H9 (cell line): ENCODE results near the gene FBXO28. TPM values are rescaled to one million over a fixed set of nuclear protein-coding genes. Genes with fewer than 3 reads are reported as not detected.

Experiments used
- DNase-seq: peaks from one replicate; pipeline ENCODE4 v3.0.0-alpha.2; 2017
- H2AFZ ChIP-seq: one replicate; pipeline ENCODE4 v1.6.1; 2013; ENCODE audit warnings: mild to moderate bottlenecking, low read length, control low read depth, moderate library complexity
- H2AK5ac ChIP-seq: 2 replicates; pipeline ENCODE4 v1.6.1; 2013; ENCODE audit warnings: low read length, control low read depth, mixed read lengths; ENCODE audit not compliant: insufficient read length
- H2BK120ac ChIP-seq: one replicate; pipeline ENCODE4 v1.6.1; 2013; ENCODE audit warnings: low read depth, mild to moderate bottlenecking, low read length, control low read depth, inconsistent platforms; ENCODE audit not compliant: poor library complexity, severe bottlenecking
- H2BK12ac ChIP-seq: 2 replicates; pipeline ENCODE4 v1.6.1; 2013; ENCODE audit warnings: low read length, control low read depth, mixed read lengths, low read depth; ENCODE audit not compliant: insufficient read length
- H2BK15ac ChIP-seq: 2 replicates; pipeline ENCODE4 v1.6.1; 2013; ENCODE audit warnings: low read depth, low read length, control low read depth
- H2BK20ac ChIP-seq: one replicate; pipeline ENCODE4 v1.6.1; 2013; ENCODE audit warnings: low read depth, mild to moderate bottlenecking, low read length, control low read depth, inconsistent platforms; ENCODE audit not compliant: poor library complexity, severe bottlenecking
- H2BK5ac ChIP-seq: 2 replicates; pipeline ENCODE4 v1.6.1; 2013; ENCODE audit warnings: low read length, control low read depth, mixed read lengths; ENCODE audit not compliant: insufficient read length
- H3K14ac ChIP-seq: 2 replicates; pipeline ENCODE4 v1.6.1; 2013; ENCODE audit warnings: low read length, control low read depth; ENCODE audit not compliant: insufficient read depth
- H3K18ac ChIP-seq: 2 replicates; pipeline ENCODE4 v1.6.1; 2013; ENCODE audit warnings: low read depth, mild to moderate bottlenecking, mixed read lengths, low read length, control low read depth; ENCODE audit not compliant: insufficient read length
- H3K23ac ChIP-seq: 2 replicates; pipeline ENCODE4 v1.6.1; 2013; ENCODE audit warnings: low read length, control low read depth, mixed read lengths, low read depth; ENCODE audit not compliant: insufficient read length
- H3K23me2 ChIP-seq: 2 replicates; pipeline ENCODE4 v1.6.1; 2013; ENCODE audit warnings: low read depth, mild to moderate bottlenecking, mixed read lengths, low read length, control low read depth; ENCODE audit not compliant: insufficient read length, poor library complexity, severe bottlenecking
- H3K27ac ChIP-seq: 2 replicates; pipeline ENCODE4 v1.5.1; 2013; ENCODE audit warnings: low read length, control low read depth, mixed read lengths, low read depth; ENCODE audit not compliant: insufficient read length
- H3K27me3 ChIP-seq: 2 replicates; pipeline ENCODE4 v1.6.1; 2013; ENCODE audit warnings: low read length, control low read depth, inconsistent platforms; ENCODE audit not compliant: insufficient read depth
- H3K4ac ChIP-seq: 2 replicates; pipeline ENCODE4 v1.6.1; 2013; ENCODE audit warnings: low read depth, mild to moderate bottlenecking, control low read depth, inconsistent platforms, low read length, moderate library complexity
- H3K4me1 ChIP-seq: 2 replicates; pipeline ENCODE4 v1.6.1; 2013; ENCODE audit warnings: low read length, control low read depth, inconsistent platforms; ENCODE audit not compliant: insufficient read depth
- H3K4me2 ChIP-seq: 2 replicates; pipeline ENCODE4 v1.6.1; 2013; ENCODE audit warnings: low read length, control low read depth, mixed read lengths; ENCODE audit not compliant: insufficient read length, insufficient read depth
- H3K56ac ChIP-seq: 2 replicates; pipeline ENCODE4 v1.6.1; 2013; ENCODE audit warnings: low read depth, mild to moderate bottlenecking, mixed read lengths, low read length, control low read depth; ENCODE audit not compliant: insufficient read length
- H3K79me1 ChIP-seq: 2 replicates; pipeline ENCODE4 v1.6.1; 2013; ENCODE audit warnings: low read depth, mild to moderate bottlenecking, moderate library complexity, low read length, control low read depth, inconsistent platforms; ENCODE audit not compliant: insufficient read depth, poor library complexity, severe bottlenecking
- H3K79me2 ChIP-seq: 2 replicates; pipeline ENCODE4 v1.6.1; 2013; ENCODE audit warnings: low read length, control low read depth, inconsistent platforms; ENCODE audit not compliant: insufficient read depth
- H3K9ac ChIP-seq: 2 replicates; pipeline ENCODE4 v1.6.1; 2013; ENCODE audit warnings: low read length, control low read depth, mixed read lengths; ENCODE audit not compliant: insufficient read length; ENCODE audit errors: extremely low read depth
- H3K9me3 ChIP-seq: one replicate; pipeline ENCODE4 v1.6.1; 2013; ENCODE audit warnings: low read depth, low read length, inconsistent platforms; ENCODE audit not compliant: control insufficient read depth
- H3T11ph ChIP-seq: one replicate; pipeline ENCODE4 v1.6.1; 2013; ENCODE audit warnings: mild to moderate bottlenecking, low read length, control low read depth, inconsistent platforms
- H4K20me1 ChIP-seq: one replicate; pipeline ENCODE4 v1.6.1; 2013; ENCODE audit not compliant: control insufficient read depth, insufficient read length, insufficient read depth
- H4K5ac ChIP-seq: 2 replicates; pipeline ENCODE4 v1.6.1; 2013; ENCODE audit warnings: low read depth, mild to moderate bottlenecking, mixed read lengths, low read length, control low read depth; ENCODE audit not compliant: insufficient read length
- H4K8ac ChIP-seq: replicated peaks from 2 replicates; pipeline ENCODE4 v1.6.1; 2013; ENCODE audit warnings: low read length, control low read depth, mixed read lengths, low read depth; ENCODE audit not compliant: insufficient read length
- H4K91ac ChIP-seq: 2 replicates; pipeline ENCODE4 v1.6.1; 2013; ENCODE audit warnings: low read depth, mild to moderate bottlenecking, moderate library complexity, mixed read lengths, low read length, control low read depth; ENCODE audit not compliant: insufficient read length
- H3K27ac Mint-ChIP-seq, 3 experiments: 2 replicates in 2 of 3; 3 replicates in 1 of 3; pipeline ENCODE4 v1.8.0; 2020 to 2021; ENCODE audit warnings: mixed read lengths in 3 of 3, mild to moderate bottlenecking in 1 of 3, moderate library complexity in 1 of 3
- H3K27me3 Mint-ChIP-seq: 2 replicates; pipeline ENCODE4 v1.8.0; 2021; ENCODE audit warnings: low read depth, mild to moderate bottlenecking, moderate library complexity, mixed read lengths
- H3K36me3 Mint-ChIP-seq, 3 experiments: 2 replicates in 2 of 3; 3 replicates in 1 of 3; pipeline ENCODE4 v1.8.0; 2020 to 2021; ENCODE audit warnings: low read depth in 3 of 3, mixed read lengths in 3 of 3; ENCODE audit not compliant: insufficient read depth in 1 of 3
- H3K4me1 Mint-ChIP-seq, 2 experiments: 2 replicates each; pipeline ENCODE4 v1.8.0; 2020; ENCODE audit warnings: mixed read lengths in 2 of 2
- H3K4me3 Mint-ChIP-seq, 2 experiments: 2 replicates in 1 of 2; 3 replicates in 1 of 2; pipeline ENCODE4 v1.8.0; 2020 to 2021; ENCODE audit warnings: mild to moderate bottlenecking in 2 of 2, mixed read lengths in 2 of 2, moderate library complexity in 1 of 2
- H3K9me3 Mint-ChIP-seq, 2 experiments: 2 replicates in 1 of 2; 3 replicates in 1 of 2; pipeline ENCODE4 v1.8.0; 2020; ENCODE audit warnings: mild to moderate bottlenecking in 2 of 2, mixed read lengths in 2 of 2, moderate library complexity in 1 of 2
- CTCF ChIP-seq: fragments of 200-600 bp; sonication (generic); conservative IDR thresholded peaks from 3 replicates; pipeline ENCODE4 v1.8.0; 2021; ENCODE audit warnings: antibody characterized with exemption, mild to moderate bottlenecking
- WGBS: extraction: QIAGEN DNeasy Blood & Tissue Kit; methylation state at CpG from one replicate; pipeline ENCODE4 v1.1.7; 2013; ENCODE audit warnings: missing lambda C conversion rate, low lambda C conversion rate, mixed read lengths; ENCODE audit not compliant: insufficient read length; ENCODE audit errors: extremely low coverage; 5-methylcytosine and 5-hydroxymethylcytosine counted together
- total RNA-seq: library from RNA; stranded (reverse); gene quantifications from 2 replicates; pipeline ENCODE4 v1.2.1, GENCODE V29; 2021

The FBXO28 gene
- total RNA-seq, 1 experiment from 2014 or later, result 55.0 TPM

- Mint-ChIP-seq H3K36me3 (peaks cover 0 to 3% (median 0%) of the 10 kb centered on the region in 3 experiments; a peak in 2 of 7 replicates), H3K4me1 (peaks cover 17 to 33% of the 10 kb centered on the region in 2 experiments), H3K27ac (peak overlapping the region in 1 of 3 experiments; percentile 63; a peak in 4 of 7 replicates), H3K4me3 (no peak overlapping the region), H3K9me3 (no peaks in the 10 kb centered on the region), H3K27me3 (no peaks in the 10 kb centered on the region)
- no peak for DNase-seq
- Histone ChIP-seq H3K9me3 (no peaks in the 10 kb centered on the region), H3K18ac (no peak overlapping the region), H3K23ac (no peak overlapping the region), H2BK15ac (no peak overlapping the region), H2BK5ac (no peak overlapping the region), H4K20me1 (no peaks in the 10 kb centered on the region), H3K4me2 (no peak overlapping the region), H3K4ac (no peak overlapping the region), H4K5ac (no peak overlapping the region), H3K23me2 (no peaks in the 10 kb centered on the region), H2AK5ac (no peak overlapping the region), H3K79me1 (no peaks in the 10 kb centered on the region), H3K27ac (no peak overlapping the region), H2BK120ac (no peak overlapping the region), H3K27me3 (no peaks in the 10 kb centered on the region), H3K14ac (no peak overlapping the region), H2AFZ (no peak overlapping the region), H3K9ac (no peak overlapping the region), H2BK20ac (no peak overlapping the region), H3T11ph (no peak overlapping the region), H3K4me1 (peaks cover 3% of the 10 kb centered on the region; the same call in 1 of the 2 replicates), H4K8ac (no peak overlapping the region), H2BK12ac (no peak overlapping the region), H3K56ac (no peak overlapping the region), H3K79me2 (no peaks in the 10 kb centered on the region), H4K91ac (no peak overlapping the region)
- no peak for TF ChIP-seq CTCF
- no CpG with 5 or more reads among the region's 5 CpGs for WGBS
Measured at GRCh38 chr1:224201383-224201782, 87.5 kb downstream of the FBXO28 start.
